ENCODE data around the gene AFAP1L2.

AFAP1L2 gene

DNA sequence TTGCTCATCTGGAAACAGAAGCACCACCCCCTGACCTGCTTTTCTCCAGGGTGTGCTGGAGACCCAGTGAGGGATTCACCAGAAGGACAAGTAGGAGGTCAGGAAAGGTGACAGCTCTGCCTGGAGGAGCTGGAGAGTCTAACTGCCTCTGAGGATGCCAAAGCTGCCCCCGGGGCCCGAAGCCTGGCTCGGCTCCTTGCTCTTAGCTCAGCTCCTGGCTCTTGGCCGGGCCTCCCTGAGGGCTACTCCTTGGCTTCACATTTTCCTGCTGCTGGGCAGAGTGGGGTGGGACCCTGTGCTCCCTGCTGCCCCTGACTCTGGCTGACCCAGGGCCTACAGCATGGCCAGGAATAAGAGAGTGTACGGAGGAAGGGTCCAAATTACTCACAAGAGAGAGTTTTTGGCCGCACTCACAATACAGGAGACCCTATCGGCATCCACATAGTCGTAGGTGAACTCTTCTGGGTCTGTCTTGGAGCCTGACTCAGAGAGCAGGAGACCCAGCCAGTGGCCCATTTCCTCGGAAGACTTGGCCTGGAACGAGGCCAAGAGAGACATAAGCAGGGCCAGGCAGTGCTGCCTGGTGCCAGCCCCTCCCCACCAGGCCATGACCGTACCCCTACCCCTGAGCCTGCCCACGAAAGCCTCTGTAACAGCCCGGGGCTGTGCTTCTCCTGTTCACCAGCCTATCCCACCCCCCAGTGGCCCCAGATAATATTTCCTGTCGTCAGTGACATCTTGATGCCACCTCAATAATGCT, 102.2 kb downstream of the AFAP1L2 start:
- no peak for DNase-seq (ENCODE audit: extremely low spot score, insufficient read length, low read depth)

DNA sequence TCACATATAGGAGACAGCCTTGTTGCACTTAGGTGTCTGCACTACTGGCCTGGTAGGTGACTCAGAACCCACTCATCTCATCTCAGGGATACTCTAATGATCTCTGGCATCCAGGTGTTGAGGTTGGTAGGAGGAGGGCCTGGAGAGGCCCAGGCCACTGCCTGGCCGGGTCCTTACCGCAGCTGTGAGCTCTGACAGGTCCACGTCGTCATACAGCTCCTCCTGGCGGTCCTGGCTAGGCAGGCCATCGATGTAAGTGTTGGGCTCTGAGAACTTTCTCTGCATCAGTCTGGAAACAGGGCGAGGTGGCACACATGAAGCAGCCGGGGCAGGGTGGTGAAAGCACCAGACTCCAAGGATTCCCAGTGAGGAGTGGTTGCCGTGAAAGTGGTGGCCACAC, 103.1 kb downstream of the AFAP1L2 start:
- FAIRE-seq (no peak), DNase-seq (ENCODE audit: extremely low spot score, insufficient read length, low read depth) (no peak)

More for the DNA sequence above, 102.2 kb downstream of the AFAP1L2 start:
- no peak for FAIRE-seq

GRCh38 chr10:114300036-114300645, 104.2 kb downstream of the AFAP1L2 start:
- DNase-seq (ENCODE audit: extremely low spot score, insufficient read length, low read depth) (no peak), FAIRE-seq (no peak)

GRCh38 chr10:114297136-114297705, 107.1 kb downstream of the AFAP1L2 start:
- DNase-seq (ENCODE audit: extremely low spot score, insufficient read length, low read depth): no peak
- FAIRE-seq: no peak

GRCh38 chr10:114295393-114295792, 108.9 kb downstream of the AFAP1L2 start:
- no peak for DNase-seq (ENCODE audit: extremely low spot score, insufficient read length, low read depth)
- FAIRE-seq: no peak

DNA sequence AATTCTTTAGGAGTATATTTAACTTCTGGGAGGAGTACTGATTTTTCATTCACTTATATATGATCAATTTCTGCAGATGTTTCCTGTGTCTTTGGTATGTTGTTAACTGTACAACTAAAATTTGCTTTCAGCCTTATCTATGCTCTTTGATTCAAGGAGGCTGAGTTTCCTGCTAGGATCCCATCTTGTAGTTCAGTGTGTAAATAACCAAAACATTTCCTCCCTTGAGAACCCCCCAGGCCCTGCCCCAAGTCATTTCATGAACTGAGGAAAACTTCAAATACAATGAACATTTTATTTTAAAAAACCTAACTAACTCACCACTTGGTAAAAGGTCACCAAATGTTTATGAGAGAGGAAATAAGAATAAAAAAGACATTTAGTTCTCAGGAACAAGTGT, 109.8 kb downstream of the AFAP1L2 start:
- DNase-seq (ENCODE audit: extremely low spot score, insufficient read length, low read depth): no peak
- FAIRE-seq: no peak

DNA sequence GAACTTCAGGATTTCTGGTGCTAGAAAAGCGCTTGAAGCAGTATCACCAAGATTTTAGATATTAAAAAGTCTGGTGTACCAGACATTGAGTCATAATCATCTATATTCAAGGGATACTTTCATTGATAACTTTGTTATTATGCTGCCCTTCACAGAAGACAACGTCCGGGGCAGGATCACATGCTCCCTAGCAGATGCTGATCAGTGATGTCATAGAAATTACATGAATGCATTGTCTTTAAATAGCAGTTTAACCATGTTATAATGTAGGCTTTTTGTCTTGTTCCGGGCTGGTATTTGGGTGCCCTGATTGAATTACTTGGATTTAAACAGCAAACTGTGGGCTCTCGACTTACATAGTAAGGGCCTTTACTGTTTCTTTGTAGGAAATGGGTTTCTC, 111.2 kb downstream of the AFAP1L2 start:
- DNase-seq (ENCODE audit: extremely low spot score, insufficient read length, low read depth) (no peak), FAIRE-seq (no peak)

GRCh38 chr10:114291516-114291915, 112.8 kb downstream of the AFAP1L2 start:
- DNase-seq (ENCODE audit: extremely low spot score, insufficient read length, low read depth) (no peak), FAIRE-seq (no peak)

DNA sequence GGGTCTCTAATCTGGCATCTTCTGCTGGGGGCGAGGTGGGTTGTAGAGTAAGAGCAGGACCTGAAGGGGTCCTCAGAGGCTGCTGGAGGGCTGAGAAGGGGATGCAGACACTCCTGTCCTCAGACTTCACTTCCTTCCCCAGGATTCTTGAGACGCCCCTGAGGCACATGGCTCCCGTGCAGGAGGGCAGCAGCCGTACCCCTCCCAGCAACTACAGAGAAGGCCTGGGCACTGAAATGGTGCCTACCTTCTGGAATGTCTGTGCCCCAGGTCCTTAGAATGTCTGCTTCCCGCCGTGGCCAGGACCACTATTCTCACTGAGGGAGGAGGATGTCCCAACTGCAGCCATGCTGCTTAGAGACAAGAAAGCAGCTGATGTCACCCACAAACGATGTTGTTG, 113.2 kb downstream of the AFAP1L2 start:
- FAIRE-seq (no peak), DNase-seq (ENCODE audit: extremely low spot score, insufficient read length, low read depth) (no peak)

- no peak for FAIRE-seq
These were observed 114.3 kb downstream of the AFAP1L2 start for GRCh38 chr10:114290038-114290437.

GRCh38 chr10:114289096-114289436, 115.2 kb downstream of the AFAP1L2 start:
- FAIRE-seq: no peak
- no peak for DNase-seq (ENCODE audit: extremely low spot score, insufficient read length, low read depth)

More at GRCh38 chr10:114290038-114290437, 114.3 kb downstream of the AFAP1L2 start:
- no peak for DNase-seq (ENCODE audit: extremely low spot score, insufficient read length, low read depth)

- no peak for DNase-seq (ENCODE audit: extremely low spot score, insufficient read length, low read depth)
- no peak for FAIRE-seq
These were observed 115.7 kb downstream of the AFAP1L2 start for GRCh38 chr10:114288424-114289095.

DNA sequence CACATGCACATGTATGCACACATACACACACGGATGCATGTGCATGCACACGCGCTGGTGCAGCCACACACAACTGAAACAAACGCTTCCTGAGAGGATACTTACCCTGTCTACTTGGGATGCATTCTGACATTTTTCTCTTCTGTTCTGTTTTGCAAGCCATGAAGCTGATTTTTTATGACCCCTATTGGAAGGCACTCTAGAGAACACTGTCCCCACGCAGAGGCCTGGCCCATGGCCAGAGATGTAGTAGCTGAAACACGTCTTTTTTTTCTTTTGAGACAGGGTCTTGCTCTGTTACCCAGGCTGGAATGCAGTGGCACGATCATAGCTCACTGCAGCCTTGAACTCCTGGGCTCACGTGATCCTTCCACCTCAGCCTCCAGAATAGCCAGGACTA, 117.4 kb downstream of the AFAP1L2 start:
- DNase-seq (ENCODE audit: extremely low spot score, insufficient read length, low read depth) (no peak), FAIRE-seq (no peak)

DNA sequence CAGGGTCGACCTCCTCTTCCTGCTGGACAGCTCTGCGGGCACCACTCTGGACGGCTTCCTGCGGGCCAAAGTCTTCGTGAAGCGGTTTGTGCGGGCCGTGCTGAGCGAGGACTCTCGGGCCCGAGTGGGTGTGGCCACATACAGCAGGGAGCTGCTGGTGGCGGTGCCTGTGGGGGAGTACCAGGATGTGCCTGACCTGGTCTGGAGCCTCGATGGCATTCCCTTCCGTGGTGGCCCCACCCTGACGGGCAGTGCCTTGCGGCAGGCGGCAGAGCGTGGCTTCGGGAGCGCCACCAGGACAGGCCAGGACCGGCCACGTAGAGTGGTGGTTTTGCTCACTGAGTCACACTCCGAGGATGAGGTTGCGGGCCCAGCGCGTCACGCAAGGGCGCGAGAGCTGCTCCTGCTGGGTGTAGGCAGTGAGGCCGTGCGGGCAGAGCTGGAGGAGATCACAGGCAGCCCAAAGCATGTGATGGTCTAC, 118.3 kb downstream of the AFAP1L2 start:
- DNase-seq (ENCODE audit: extremely low spot score, insufficient read length, low read depth) (no peak), FAIRE-seq (no peak)

DNA sequence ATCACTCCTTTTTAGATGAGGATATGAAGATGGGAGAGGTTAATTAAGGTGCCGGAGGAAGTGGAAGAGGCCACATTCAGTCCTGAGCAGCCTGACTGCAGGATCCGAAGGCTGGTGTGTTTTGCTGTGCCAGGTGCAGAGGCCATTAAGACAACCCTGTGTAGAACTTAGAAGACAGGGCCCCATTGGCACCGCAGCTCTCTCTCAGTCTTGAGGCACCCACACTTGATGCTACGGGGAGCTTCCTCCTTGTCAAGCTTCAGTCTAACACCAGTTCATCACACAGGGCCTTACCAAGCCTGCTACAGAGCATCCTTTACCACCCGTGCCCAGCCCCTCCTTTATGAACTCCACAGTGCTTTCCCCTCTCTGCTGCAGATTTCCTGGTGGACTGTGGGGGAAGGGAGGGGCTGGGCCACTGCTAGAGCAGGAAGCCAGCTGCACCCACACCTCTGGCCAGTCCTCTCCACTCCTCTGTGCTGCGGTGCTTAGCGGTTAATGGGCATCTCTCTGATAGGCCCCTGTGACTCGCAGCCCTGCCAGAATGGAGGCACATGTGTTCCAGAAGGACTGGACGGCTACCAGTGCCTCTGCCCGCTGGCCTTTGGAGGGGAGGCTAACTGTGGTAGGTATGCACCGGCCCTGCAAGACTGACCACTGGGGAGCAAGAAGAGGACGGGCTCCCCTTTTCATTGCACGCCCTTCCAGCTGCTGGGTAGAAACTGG, 119.8 kb downstream of the AFAP1L2 start:
- no peak for FAIRE-seq
- no peak for DNase-seq (ENCODE audit: extremely low spot score, insufficient read length, low read depth)

- DNase-seq (ENCODE audit: extremely low spot score, insufficient read length, low read depth) (no peak), FAIRE-seq (no peak)
These were observed 120.6 kb downstream of the AFAP1L2 start for GRCh38 chr10:114283535-114284234.

DNA sequence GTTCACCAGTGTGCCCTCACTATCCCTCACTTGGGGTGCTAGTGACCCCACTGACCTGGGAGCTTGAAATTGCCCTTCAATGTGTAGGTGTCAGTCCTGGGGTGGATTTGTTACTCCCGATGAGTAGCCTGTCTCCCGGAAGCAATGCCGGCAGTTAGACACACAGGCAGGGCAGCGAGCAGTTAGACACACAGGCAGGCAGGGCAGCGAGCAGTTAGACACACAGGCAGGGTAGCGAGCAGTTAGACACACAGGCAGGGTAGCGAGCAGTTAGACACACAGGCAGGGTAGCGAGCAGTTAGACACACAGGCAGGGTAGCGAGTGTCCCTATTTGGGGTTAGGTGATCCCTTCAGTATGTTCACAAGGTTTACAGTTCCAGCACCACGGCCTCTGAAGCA, 121.2 kb downstream of the AFAP1L2 start:
- DNase-seq (ENCODE audit: extremely low spot score, insufficient read length, low read depth) (no peak), FAIRE-seq (no peak)

DNA sequence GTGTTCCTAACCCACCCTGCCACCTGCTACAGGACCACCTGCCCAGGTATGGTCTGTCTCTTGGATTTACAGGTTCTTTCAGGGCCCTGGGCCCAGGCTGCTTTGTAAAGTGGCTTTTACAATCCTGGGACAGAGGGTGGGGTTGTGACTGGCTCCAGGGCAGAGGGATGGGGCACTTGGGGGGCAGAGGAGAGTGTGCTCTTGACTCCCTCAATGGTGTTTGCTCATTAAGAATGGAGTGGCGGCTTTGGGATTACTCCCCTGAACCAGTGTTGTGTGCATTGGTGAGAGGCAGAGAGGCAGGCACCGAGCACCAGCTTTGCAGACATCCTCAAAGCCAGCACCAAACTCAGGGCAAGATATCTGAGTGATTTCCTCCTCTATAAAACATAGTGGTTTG, 121.8 kb downstream of the AFAP1L2 start:
- no peak for FAIRE-seq
- no peak for DNase-seq (ENCODE audit: extremely low spot score, insufficient read length, low read depth)

DNA sequence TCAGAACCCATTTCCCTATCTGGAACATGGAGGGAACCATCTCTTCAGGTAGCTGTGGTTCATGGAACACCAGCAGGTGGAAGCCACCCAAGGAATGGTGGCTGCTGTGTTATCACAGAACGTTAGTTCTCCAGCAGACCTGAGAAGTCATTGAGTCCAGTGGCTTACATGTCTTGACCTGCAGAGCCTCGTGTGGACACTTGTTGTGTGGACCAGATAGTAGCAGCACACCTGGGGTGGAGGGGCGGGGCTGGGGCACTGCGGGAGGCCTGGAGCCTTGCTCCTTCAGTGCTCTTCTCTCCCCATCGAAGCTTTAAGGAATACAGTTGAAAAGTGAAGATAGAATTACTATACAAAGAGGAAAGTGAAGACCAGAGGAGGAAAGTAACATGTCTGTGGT, 122.8 kb downstream of the AFAP1L2 start:
- DNase-seq (ENCODE audit: extremely low spot score, insufficient read length, low read depth) (no peak), FAIRE-seq (no peak)

DNA sequence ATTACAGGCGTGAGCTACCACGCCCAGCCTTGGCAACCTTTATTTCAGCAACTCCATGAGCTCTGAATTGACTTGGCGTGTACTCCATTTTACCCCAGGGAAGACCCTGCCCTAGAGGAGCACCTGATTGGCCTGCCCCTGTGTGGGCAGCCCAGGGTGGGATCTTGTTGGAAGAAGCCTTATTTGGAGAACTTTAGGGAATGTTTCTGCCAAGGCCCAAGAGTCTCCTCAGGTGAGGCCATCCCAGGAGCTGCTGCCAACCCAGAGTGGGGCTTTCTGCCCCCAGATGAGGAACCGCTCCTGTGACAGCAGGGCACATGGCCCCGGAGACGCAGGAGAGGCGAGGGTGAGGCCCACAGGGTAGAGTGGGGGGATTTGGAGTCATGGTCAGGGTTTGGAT, 123.3 kb downstream of the AFAP1L2 start:
- FAIRE-seq (no peak), DNase-seq (ENCODE audit: extremely low spot score, insufficient read length, low read depth) (no peak)

All from GM18507 (cell line).